Suprapubic skin (tissue), 3 donors: ENCODE results near the gene RPL5.

ENCODE experiments used
- CTCF ChIP-seq, 2 donors: fragments of 200-600 bp in 1 of 2; fragments of 450-650 bp in 1 of 2; sonication (generic) in 1 of 2; IDR thresholded peaks; one replicate each; pipeline ENCODE4 v1.5.1; 2016 to 2019; ENCODE audit warnings: antibody characterized with exemption in 2 of 2, mild to moderate bottlenecking in 1 of 2, moderate library complexity in 1 of 2
- EP300 ChIP-seq: sonication (generic); formaldehyde crosslinking; IDR thresholded peaks from one replicate; pipeline ENCODE4 v1.6.1; 2017; ENCODE audit warnings: antibody characterized with exemption
- POLR2A ChIP-seq, 2 donors: fragments of 450-650 bp; IDR thresholded peaks; one replicate each; pipeline ENCODE4 v1.6.1; 2017; ENCODE audit warnings: antibody characterized with exemption in 2 of 2, mild to moderate bottlenecking in 2 of 2, moderate library complexity in 2 of 2

DNA sequence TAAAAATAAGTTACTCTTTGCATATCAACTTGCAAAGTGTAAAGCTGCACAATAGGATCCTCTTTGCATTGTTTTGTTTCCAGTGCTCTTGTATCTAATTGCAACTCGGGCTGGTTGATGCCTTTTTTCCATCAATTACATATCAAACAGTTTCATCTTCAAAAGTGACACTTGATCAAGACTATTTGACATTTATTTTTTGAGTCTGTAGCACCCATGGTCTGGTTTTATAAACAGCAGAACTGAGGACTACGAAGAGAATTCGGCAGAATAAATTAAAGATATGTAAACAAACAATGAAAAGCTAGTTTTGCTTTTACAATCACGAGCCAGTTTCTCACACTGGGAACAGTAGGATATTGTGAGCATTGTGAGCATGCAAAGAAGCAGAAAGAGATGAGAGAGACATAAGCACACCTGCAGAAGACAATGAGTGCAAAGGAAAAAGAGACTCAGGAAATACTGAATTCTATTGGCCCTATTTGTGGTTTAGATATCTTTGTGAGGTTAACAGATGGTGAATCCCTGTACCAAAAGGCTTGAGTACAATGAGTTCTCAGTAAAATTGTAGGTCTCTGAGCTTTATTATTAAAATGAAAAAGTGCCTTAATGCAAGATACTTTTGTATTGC lies 45.4 kb downstream of the RPL5 start:
- TF ChIP-seq POLR2A (IDR thresholded peaks at IDR 0.05) (no peak), EP300 (no peak), CTCF (IDR thresholded peaks at IDR 0.05) (no peak)
